ENCODE results near the gene SNRNP200. TPM values are rescaled to one million over a fixed set of nuclear protein-coding genes. Genes with fewer than 3 reads are reported as not detected.

Gene SNRNP200
- total RNA-seq, 4 donors from 2014 or later = 51.1 to 89.8 (median 67.4) TPM

- DNase-seq (no peak), ATAC-seq (no peak)
- Histone ChIP-seq H3K27me3 (peaks cover 42 to 61% (median 55%) of the 10 kb centered on the region in 3 donors), H3K9me3 (no peaks in the 10 kb centered on the region), H3K27ac (no peak overlapping the region), H3K4me3 (no peak overlapping the region), H3K36me3 (no peaks in the 10 kb centered on the region), H3K4me1 (peaks cover 8 to 16% of the 10 kb centered on the region in 2 donors)
- in situ Hi-C loops (cut with MboI; ENCODE audit: low sequenced_read_pairs in 4 of 4) = loop anchor here in 2 of 4 donors (25.0 kb wide), 1 partner anchor 193 kb away; the partner anchor contains the start of gene NEURL3 (in 2 of the 2)
- intact Hi-C loops (cut with DNase I; ENCODE audit: low total_unique reads) = no loop called here
- TF ChIP-seq POLR2A (IDR thresholded peaks at IDR 0.05) (no peak), CTCF (IDR thresholded peaks at IDR 0.05 in 4 of 5, conservative IDR thresholded peaks at IDR 0.05 in 1 of 5) (no peak)
These were observed 14.1 kb upstream of the SNRNP200 start for GRCh38 chr2:96319396-96319795.

GRCh38 chr2:96318723-96319122 is 13.4 kb upstream of the SNRNP200 start:
- Histone ChIP-seq H3K27ac (no peak overlapping the region), H3K27me3 (peaks cover 36 to 55% (median 49%) of the 10 kb centered on the region in 3 donors), H3K36me3 (no peaks in the 10 kb centered on the region), H3K9me3 (no peaks in the 10 kb centered on the region), H3K4me1 (peaks cover 8 to 16% of the 10 kb centered on the region in 2 donors), H3K4me3 (no peak overlapping the region)
- TF ChIP-seq CTCF (IDR thresholded peaks at IDR 0.05 in 4 of 5, conservative IDR thresholded peaks at IDR 0.05 in 1 of 5) (no peak), POLR2A (IDR thresholded peaks at IDR 0.05) (no peak)
- in situ Hi-C loops (cut with MboI; ENCODE audit: low sequenced_read_pairs in 4 of 4) (loop anchor here in 2 of 4 donors (25.0 kb wide), 1 partner anchor 194 kb away; the partner anchor contains the start of gene NEURL3 (in 2 of the 2)), intact Hi-C loops (cut with DNase I; ENCODE audit: low total_unique reads) (no loop called here)
- DNase-seq (no peak), ATAC-seq (no peak)

- H3K4me1 ChIP-seq = peaks cover 8 to 16% of the 10 kb centered on the region in 2 donors
- TF ChIP-seq CTCF (IDR thresholded peaks at IDR 0.05 in 4 of 5, conservative IDR thresholded peaks at IDR 0.05 in 1 of 5) (no peak), POLR2A (IDR thresholded peaks at IDR 0.05) (no peak)
- no peak overlapping the region for H3K4me3 ChIP-seq
- in situ Hi-C loops (cut with MboI; ENCODE audit: low sequenced_read_pairs in 4 of 4) (loop anchor here in 2 of 4 donors (25.0 kb wide), 1 partner anchor 195 kb away; the partner anchor contains the start of gene NEURL3 (in 2 of the 2)), intact Hi-C loops (cut with DNase I; ENCODE audit: low total_unique reads) (no loop called here)
- H3K27me3 ChIP-seq = peaks cover 25 to 44% (median 39%) of the 10 kb centered on the region in 3 donors
- H3K9me3 ChIP-seq = no peaks in the 10 kb centered on the region
- H3K27ac ChIP-seq = no peak overlapping the region
- no peaks in the 10 kb centered on the region for H3K36me3 ChIP-seq
- ATAC-seq (no peak), DNase-seq (no peak)
These were observed 12.2 kb upstream of the SNRNP200 start for GRCh38 chr2:96317584-96317997.

GRCh38 chr2:96316999-96317398 is 11.7 kb upstream of the SNRNP200 start:
- Histone ChIP-seq H3K27me3 (peaks cover 22 to 38% (median 35%) of the 10 kb centered on the region in 3 donors), H3K27ac (no peak overlapping the region), H3K4me3 (no peak overlapping the region), H3K36me3 (no peaks in the 10 kb centered on the region), H3K9me3 (no peaks in the 10 kb centered on the region), H3K4me1 (peaks cover 8 to 14% of the 10 kb centered on the region in 2 donors)
- ATAC-seq = no peak
- in situ Hi-C loops (cut with MboI; ENCODE audit: low sequenced_read_pairs in 4 of 4) (loop anchor here in 2 of 4 donors (25.0 kb wide), 1 partner anchor 195 kb away; the partner anchor contains the start of gene NEURL3 (in 2 of the 2)), intact Hi-C loops (cut with DNase I; ENCODE audit: low total_unique reads) (no loop called here)
- DNase-seq = no peak
- TF ChIP-seq CTCF (IDR thresholded peaks at IDR 0.05 in 4 of 5, conservative IDR thresholded peaks at IDR 0.05 in 1 of 5) (no peak), POLR2A (IDR thresholded peaks at IDR 0.05) (no peak)

Data from gastrocnemius medialis (tissue), 4 donors.